ENCODE data around the gene MTRR. TPM values are rescaled to one million over a fixed set of nuclear protein-coding genes. Genes with fewer than 3 reads are reported as not detected.

Gene MTRR
- 25.0 to 37.6 TPM (median 33.0 TPM) in 5 replicates for total RNA-seq (2022; extraction: Qiagen RNA extraction; ENCODE audit: low read depth)

DNA sequence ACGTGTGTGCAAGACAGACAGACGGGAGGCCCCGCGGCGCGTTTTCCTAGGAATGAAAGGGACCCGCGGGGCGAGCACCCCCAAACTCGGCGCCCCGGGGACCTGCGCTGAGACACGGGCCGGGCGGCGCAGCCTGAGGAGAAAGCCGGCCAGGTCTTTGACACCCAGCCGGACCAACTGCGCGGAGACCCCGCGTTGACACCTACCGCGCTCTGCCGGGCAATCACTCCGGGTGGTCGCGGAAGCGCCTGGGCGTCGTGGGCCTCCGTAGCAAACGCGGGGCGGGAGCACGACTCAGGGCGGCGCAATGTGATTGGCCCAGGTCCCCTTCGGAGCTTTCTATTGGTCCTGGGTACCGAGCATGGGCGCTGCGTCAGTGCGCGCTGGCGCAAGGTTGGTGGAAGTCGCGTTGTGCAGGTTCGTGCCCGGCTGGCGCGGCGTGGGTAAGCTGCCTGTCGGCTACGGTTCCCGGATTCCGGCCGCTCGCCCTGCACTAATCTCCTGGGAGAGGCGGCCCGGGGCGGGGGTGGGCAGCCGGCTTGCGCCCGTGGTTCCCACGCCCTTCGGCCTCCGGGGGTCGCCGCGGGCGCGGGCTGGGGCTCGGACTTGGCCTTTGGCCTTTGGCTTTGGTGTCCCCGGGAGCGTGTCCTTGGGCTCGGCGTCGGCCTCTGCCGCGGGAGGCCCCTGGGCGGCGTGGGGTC is at the start of gene MTRR, which contains the start of gene FASTKD3:
Gene MTRR (plus strand): TSS at position 376 of the 701 bp plus-strand sequence. CDS start 1,647 bp downstream, outside the sequence.
Gene FASTKD3 (minus strand): TSS at position 259 of the 701 bp plus-strand sequence. CDS start 948 bp downstream, outside the sequence.

GRCh38 chr5:7850395-7851239 is 18.3 kb upstream of the MTRR start, which contains the start of gene CFAP90:
Gene CFAP90 (minus strand): TSS chr5:7851133. CDS start chr5:7851021, 112 bp downstream.

Other genes with a start within 250 kb of the MTRR start
- 0.10 to 0.59 TPM (median 0.51 TPM) in 5 replicates for gene CFAP90, start 18.0 kb upstream of the MTRR start, total RNA-seq (2022; extraction: Qiagen RNA extraction; ENCODE audit: low read depth)
- gene FASTKD3, start 117 bp upstream of the MTRR start, total RNA-seq (2022; extraction: Qiagen RNA extraction; ENCODE audit: low read depth), result 12.6 to 15.7 TPM (median 14.0 TPM) in 5 replicates